ENCODE data around the gene PPP1R14B. TPM values are rescaled to one million over a fixed set of nuclear protein-coding genes. Genes with fewer than 3 reads are reported as not detected.

The PPP1R14B gene
- total RNA-seq, 1 experiment from 2014 or later = 435 TPM

- Histone ChIP-seq H3K9me2 (ENCODE audit: insufficient read depth) (no peaks in the 10 kb centered on the region), H3K4me3 (no peak overlapping the region), H3K79me2 (ENCODE audit: low read depth) (no peaks in the 10 kb centered on the region), H4K20me1 (ENCODE audit: insufficient read depth) (peaks cover 11% of the 10 kb centered on the region), H3K27me3 (ENCODE audit: insufficient read depth, low read depth) (no peaks in the 10 kb centered on the region), H3K4me2 (no peak overlapping the region), H2AFZ (no peak overlapping the region), H3K27ac (no peak overlapping the region), H3K9me3 (ENCODE audit: insufficient read depth, low read depth) (no peaks in the 10 kb centered on the region), H3K36me3 (ENCODE audit: low read depth) (no peaks in the 10 kb centered on the region), H3K4me1 (replicated peaks; ENCODE audit: insufficient read depth) (0 out of 2 replicates have a peak, but pooled peaks cover 4% of the 10 kb centered on the region), H3F3A (ENCODE audit: insufficient read depth, low read depth) (peaks cover 46% of the 10 kb centered on the region)
- DNase-seq = no peak
- ChIA-PET CTCF (no interaction called here), POLR2A (ENCODE audit: unreplicated experiment) (no interaction called here)
- no TSS peak for BruUV-seq (replicated peaks)
- intact Hi-C loops (cut with micrococcal nuclease; ENCODE audit: unreplicated experiment) = no loop called here
- TF ChIP-seq CTCF (conservative IDR thresholded peaks at IDR 0.05) (no peak), EZH2 (IDR thresholded peaks at IDR 0.05; ENCODE audit: low read depth) (no peak)
Measured at GRCh38 chr11:64208796-64209562, 37.8 kb downstream of the PPP1R14B start.

- H3K4me3 ChIP-seq = no peak overlapping the region
- no peak overlapping the region for H3K4me2 ChIP-seq
- no peak overlapping the region for H2AFZ ChIP-seq
- H3K27ac ChIP-seq = no peak overlapping the region
- H3K9me2 ChIP-seq (ENCODE audit: insufficient read depth) = no peaks in the 10 kb centered on the region
- peaks cover 18% of the 10 kb centered on the region for H4K20me1 ChIP-seq (ENCODE audit: insufficient read depth)
- TF ChIP-seq EZH2 (IDR thresholded peaks at IDR 0.05; ENCODE audit: low read depth) (no peak), CTCF (conservative IDR thresholded peaks at IDR 0.05) (no peak)
- no TSS peak for BruUV-seq (replicated peaks)
- H3K79me2 ChIP-seq (ENCODE audit: low read depth) = no peaks in the 10 kb centered on the region
- POLR2A ChIA-PET (ENCODE audit: unreplicated experiment) = no interaction called here
- H3K36me3 ChIP-seq (ENCODE audit: low read depth) = no peaks in the 10 kb centered on the region
- peaks cover 48% of the 10 kb centered on the region for H3F3A ChIP-seq (ENCODE audit: insufficient read depth, low read depth)
- CTCF ChIA-PET = interaction anchor here (0.6 kb wide), 1 partner anchor 147 kb away, joined by 3 read pairs; no protein-coding TSS in a partner anchor
- intact Hi-C loops (cut with micrococcal nuclease; ENCODE audit: unreplicated experiment) = no loop called here
- no peaks in the 10 kb centered on the region for H3K27me3 ChIP-seq (ENCODE audit: insufficient read depth, low read depth)
- DNase-seq = no peak
- H3K4me1 ChIP-seq (replicated peaks; ENCODE audit: insufficient read depth) = 0 out of 2 replicates have a peak, but pooled peaks cover 4% of the 10 kb centered on the region
- H3K9me3 ChIP-seq (ENCODE audit: insufficient read depth, low read depth) = no peaks in the 10 kb centered on the region
Measured at GRCh38 chr11:64208086-64208795, 38.5 kb downstream of the PPP1R14B start.

GRCh38 chr11:64207256-64208085 lies 39.3 kb downstream of the PPP1R14B start:
- DNase-seq = no peak
- H2AFZ ChIP-seq = no peak overlapping the region
- TF ChIP-seq EZH2 (IDR thresholded peaks at IDR 0.05; ENCODE audit: low read depth) = no peak
- H3K79me2 ChIP-seq (ENCODE audit: low read depth) = no peaks in the 10 kb centered on the region
- no peaks in the 10 kb centered on the region for H3K9me2 ChIP-seq (ENCODE audit: insufficient read depth)
- H3K27ac ChIP-seq = no peak overlapping the region
- intact Hi-C loops (cut with micrococcal nuclease; ENCODE audit: unreplicated experiment) = no loop called here
- H3K36me3 ChIP-seq (ENCODE audit: low read depth) = 0 out of 2 replicates have a peak, but pooled peaks cover 6% of the 10 kb centered on the region
- H4K20me1 ChIP-seq (ENCODE audit: insufficient read depth) = peaks cover 21% of the 10 kb centered on the region
- CTCF ChIA-PET = interaction anchor here (0.5 to 0.7 kb wide), 4 partner anchors 77 to 1402 kb away, joined by 3 to 7 read pairs (median 3); partner anchors contain the start of gene NXF1
- 0 out of 2 replicates have a peak, but pooled peaks cover 4% of the 10 kb centered on the region for H3K4me1 ChIP-seq (replicated peaks; ENCODE audit: insufficient read depth)
- no peak overlapping the region for H3K4me3 ChIP-seq
- peaks cover 55% of the 10 kb centered on the region for H3F3A ChIP-seq (ENCODE audit: insufficient read depth, low read depth)
- no peaks in the 10 kb centered on the region for H3K27me3 ChIP-seq (ENCODE audit: insufficient read depth, low read depth)
- BruUV-seq (replicated peaks) = no TSS peak
- H3K9me3 ChIP-seq (ENCODE audit: insufficient read depth, low read depth) = no peaks in the 10 kb centered on the region
- POLR2A ChIA-PET (ENCODE audit: unreplicated experiment) = no interaction called here
- no peak overlapping the region for H3K4me2 ChIP-seq
